ENCODE results near the gene BICDL2. TPM values are rescaled to one million over a fixed set of nuclear protein-coding genes. Genes with fewer than 3 reads are reported as not detected.
"Not testable (repeated sequence)": the region's sequence is repeated elsewhere in the genome, so short reads cannot be mapped to it uniquely, and the experiment has no call there.

BICDL2 gene
- total and polyA plus RNA-seq, 7 experiments from 2014 or later, result 1.0 TPM; not detected in 6

- H3K9me3 ChIP-seq (ENCODE audit: control insufficient read depth in 2 of 3, low read length in 3 of 3); H3K27me3 Mint-ChIP-seq; H3K4me3 ChIP-seq (ENCODE audit: low read length); DNase-seq; H3K36me3 ChIP-seq (ENCODE audit: control insufficient read depth in 2 of 3, insufficient read depth in 3 of 3, low read length in 3 of 3); intact Hi-C loops (cut with micrococcal nuclease); H3K27me3 ChIP-seq (ENCODE audit: control insufficient read depth in 2 of 2, insufficient read depth in 2 of 2, low read length in 2 of 2); ATAC-seq; H3K27ac ChIP-seq (ENCODE audit: low read depth, low read length): not testable (repeated sequence)
- Mint-ChIP-seq H3K36me3 (peaks cover 6 to 57% (median 12%) of the 10 kb centered on the region in 5 donors), H3K9me3 (peaks cover 0 to 13% (median under 1%) of the 10 kb centered on the region in 11 donors), H3K4me1 (peaks cover 46 to 88% (median 67%) of the 10 kb centered on the region in 7 donors), H3K27ac (peak overlapping the region in 1 of 9 donors; percentile 9), H3K4me3 (peak overlapping the region in 1 of 10 donors; percentile 31)
- POLR2A ChIA-PET, result interaction anchor here (1.1 to 1.5 kb wide), 3 partner anchors 12 to 41 kb away, joined by 3 read pairs; no protein-coding TSS in a partner anchor
- CTCF ChIA-PET, result interaction anchor here (1.1 kb wide), 1 partner anchor 43 kb away, joined by 3 read pairs; no protein-coding TSS in a partner anchor
- H3K4me1 ChIP-seq (ENCODE audit: control insufficient read depth in 2 of 2, insufficient read depth in 2 of 2, low read length in 2 of 2), result peaks cover 22 to 43% of the 10 kb centered on the region in 2 donors
These were observed 45.2 kb upstream of the BICDL2 start for GRCh38 chr16:3081957-3082356.

- Histone ChIP-seq H3K27ac (ENCODE audit: low read depth, low read length) (no peak overlapping the region), H3K36me3 (ENCODE audit: control insufficient read depth in 2 of 3, insufficient read depth in 3 of 3, low read length in 3 of 3) (no peaks in the 10 kb centered on the region), H3K4me3 (ENCODE audit: low read length) (no peak overlapping the region), H3K9me3 (ENCODE audit: control insufficient read depth in 2 of 3, low read length in 3 of 3) (no peaks in the 10 kb centered on the region), H3K27me3 (ENCODE audit: control insufficient read depth in 2 of 2, insufficient read depth in 2 of 2, low read length in 2 of 2) (no peaks in the 10 kb centered on the region), H3K4me1 (ENCODE audit: control insufficient read depth in 2 of 2, insufficient read depth in 2 of 2, low read length in 2 of 2) (peaks cover 40 to 56% of the 10 kb centered on the region in 2 donors)
- CTCF ChIA-PET, result interaction anchor here (0.9 to 1.5 kb wide), 5 partner anchors 15 to 50 kb away, joined by 4 to 8 read pairs (median 4); no protein-coding TSS in a partner anchor
- Mint-ChIP-seq H3K27ac (peak overlapping the region in 7 of 9 donors; percentile 8 to 86 (median 38)), H3K27me3 (no peaks in the 10 kb centered on the region), H3K9me3 (peaks cover 0 to 13% (median 4%) of the 10 kb centered on the region in 11 donors), H3K36me3 (peaks cover 6 to 58% (median 12%) of the 10 kb centered on the region in 5 donors), H3K4me3 (peak overlapping the region in 2 of 10 donors; percentile 3 to 48), H3K4me1 (peaks cover 44 to 91% (median 72%) of the 10 kb centered on the region in 7 donors)
- POLR2A ChIA-PET, result interaction anchor here (0.8 to 1.7 kb wide), 4 partner anchors 12 to 18 kb away, joined by 3 to 10 read pairs (median 8); partner anchors contain the start of genes IL32 and ZSCAN10
- DNase-seq (no peak), ATAC-seq (no peak)
- intact Hi-C loops (cut with micrococcal nuclease), result no loop called here
These were observed 43.3 kb upstream of the BICDL2 start for GRCh38 chr16:3080024-3080423.

GRCh38 chr16:3076577-3076976 is 39.8 kb upstream of the BICDL2 start:
- no peaks in the 10 kb centered on the region for H3K36me3 ChIP-seq (ENCODE audit: control insufficient read depth in 2 of 3, insufficient read depth in 3 of 3, low read length in 3 of 3)
- CTCF ChIA-PET, result interaction anchor here (0.8 to 5.5 kb wide), 9 partner anchors 12 to 59 kb away, joined by 3 to 45 read pairs (median 10); partner anchors contain the start of genes IL32 and ZNF213
- intact Hi-C loops (cut with micrococcal nuclease), result loop anchor here in 1 of 2 donors (10.0 kb wide), 1 partner anchor 428 kb away; the partner anchor contains the start of gene CLUAP1
- ATAC-seq, result no peak
- H3K36me3 Mint-ChIP-seq, result peaks cover 6 to 60% (median 12%) of the 10 kb centered on the region in 5 donors
- peaks cover 66 to 74% of the 10 kb centered on the region in 2 donors for H3K4me1 ChIP-seq (ENCODE audit: control insufficient read depth in 2 of 2, insufficient read depth in 2 of 2, low read length in 2 of 2)
- peaks cover 0 to 13% (median 4%) of the 10 kb centered on the region in 11 donors for H3K9me3 Mint-ChIP-seq
- H3K9me3 ChIP-seq (ENCODE audit: control insufficient read depth in 2 of 3, low read length in 3 of 3), result no peaks in the 10 kb centered on the region
- H3K4me3 Mint-ChIP-seq, result peak overlapping the region; percentile 53 to 89 (median 81)
- H3K27me3 Mint-ChIP-seq, result no peaks in the 10 kb centered on the region
- H3K27ac ChIP-seq (ENCODE audit: low read depth, low read length), result peak overlapping the region; percentile 78
- H3K4me1 Mint-ChIP-seq, result peaks cover 59 to 91% (median 77%) of the 10 kb centered on the region in 7 donors
- no peaks in the 10 kb centered on the region for H3K27me3 ChIP-seq (ENCODE audit: control insufficient read depth in 2 of 2, insufficient read depth in 2 of 2, low read length in 2 of 2)
- POLR2A ChIA-PET, result interaction anchor here (0.7 to 5.6 kb wide), 13 partner anchors 9 to 381 kb away, joined by 3 to 113 read pairs (median 5); partner anchors contain the start of genes IL32 and ZSCAN10
- peak overlapping the region; percentile 25 for H3K4me3 ChIP-seq (ENCODE audit: low read length)
- DNase-seq, result no peak
- H3K27ac Mint-ChIP-seq, result peak overlapping the region; percentile 83 to 99 (median 99)

GRCh38 chr16:3075946-3076345 is 39.2 kb upstream of the BICDL2 start:
- Mint-ChIP-seq H3K27ac (peak overlapping the region; percentile 59 to 99 (median 99)), H3K4me1 (peaks cover 64 to 93% (median 78%) of the 10 kb centered on the region in 7 donors), H3K9me3 (peaks cover 0 to 13% (median 4%) of the 10 kb centered on the region in 11 donors), H3K36me3 (peaks cover 6 to 61% (median 12%) of the 10 kb centered on the region in 5 donors), H3K4me3 (peak overlapping the region; percentile 20 to 89 (median 81))
- CTCF ChIA-PET, result interaction anchor here (0.8 to 5.5 kb wide), 9 partner anchors 11 to 59 kb away, joined by 3 to 45 read pairs (median 10); partner anchors contain the start of genes IL32 and ZNF213
- Histone ChIP-seq H3K4me3 (ENCODE audit: low read length) (peak overlapping the region; percentile 25), H3K27ac (ENCODE audit: low read depth, low read length) (peak overlapping the region; percentile 78), H3K4me1 (ENCODE audit: control insufficient read depth in 2 of 2, insufficient read depth in 2 of 2, low read length in 2 of 2) (peaks cover 73 to 77% of the 10 kb centered on the region in 2 donors)
- not testable (repeated sequence) for DNase-seq; H3K9me3 ChIP-seq (ENCODE audit: control insufficient read depth in 2 of 3, low read length in 3 of 3); H3K27me3 ChIP-seq (ENCODE audit: control insufficient read depth in 2 of 2, insufficient read depth in 2 of 2, low read length in 2 of 2); ATAC-seq; H3K36me3 ChIP-seq (ENCODE audit: control insufficient read depth in 2 of 3, insufficient read depth in 3 of 3, low read length in 3 of 3); H3K27me3 Mint-ChIP-seq
- intact Hi-C loops (cut with micrococcal nuclease), result loop anchor here (1.0 to 10.0 kb wide), 8 partner anchors 11 to 429 kb away; partner anchors contain the start of genes IL32 (in 2 of the 2) and CLUAP1 (in 1 of the 2)
- POLR2A ChIA-PET, result interaction anchor here (0.7 to 5.6 kb wide), 18 partner anchors 11 to 381 kb away, joined by 3 to 113 read pairs (median 8); partner anchors contain the start of genes IL32, ZNF213 and ZSCAN10

DNA sequence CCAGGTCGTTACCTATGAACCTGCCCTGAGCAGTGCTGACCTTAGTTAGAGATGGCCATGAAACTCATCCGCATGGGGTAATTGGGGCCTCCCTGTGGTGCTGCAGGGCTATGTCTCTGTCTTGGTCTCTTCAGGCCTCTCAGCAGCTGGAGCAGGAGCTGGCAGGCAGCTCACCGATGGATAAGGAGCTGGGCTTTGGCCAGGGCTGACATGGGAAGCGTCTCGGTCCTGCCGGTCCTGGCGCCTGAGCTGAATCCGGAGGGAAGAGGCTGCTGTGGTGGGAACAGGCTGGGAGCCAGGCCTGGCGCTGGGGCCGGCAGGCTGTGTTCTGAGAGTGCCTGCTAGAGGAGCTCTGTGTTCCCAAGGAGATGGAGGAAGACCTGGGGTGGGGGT is 38.8 kb upstream of the BICDL2 start:
- Histone ChIP-seq H3K9me3 (ENCODE audit: control insufficient read depth in 2 of 3, low read length in 3 of 3) (no peaks in the 10 kb centered on the region), H3K4me1 (ENCODE audit: control insufficient read depth in 2 of 2, insufficient read depth in 2 of 2, low read length in 2 of 2) (peaks cover 73 to 79% of the 10 kb centered on the region in 2 donors), H3K27me3 (ENCODE audit: control insufficient read depth in 2 of 2, insufficient read depth in 2 of 2, low read length in 2 of 2) (no peaks in the 10 kb centered on the region), H3K4me3 (ENCODE audit: low read length) (peak overlapping the region; percentile 37), H3K27ac (ENCODE audit: low read depth, low read length) (peak overlapping the region; percentile 78), H3K36me3 (ENCODE audit: control insufficient read depth in 2 of 3, insufficient read depth in 3 of 3, low read length in 3 of 3) (no peaks in the 10 kb centered on the region)
- peak; percentile 23 for ATAC-seq
- Mint-ChIP-seq H3K4me1 (peaks cover 64 to 93% (median 74%) of the 10 kb centered on the region in 7 donors), H3K9me3 (peaks cover 0 to 13% (median 4%) of the 10 kb centered on the region in 11 donors), H3K36me3 (peaks cover 4 to 57% (median 12%) of the 10 kb centered on the region in 5 donors), H3K27ac (peak overlapping the region; percentile 92 to 99 (median 99)), H3K4me3 (peak overlapping the region; percentile 69 to 89 (median 83)), H3K27me3 (no peaks in the 10 kb centered on the region)
- CTCF ChIA-PET, result interaction anchor here (0.8 to 5.5 kb wide), 13 partner anchors 8 to 60 kb away, joined by 3 to 45 read pairs (median 9); partner anchors contain the start of genes IL32 and ZNF213
- intact Hi-C loops (cut with micrococcal nuclease), result loop anchor here (1.0 to 10.0 kb wide), 8 partner anchors 10 to 429 kb away; partner anchors contain the start of genes IL32 (in 2 of the 2) and CLUAP1 (in 1 of the 2)
- POLR2A ChIA-PET, result interaction anchor here (0.6 to 5.6 kb wide), 21 partner anchors 11 to 207 kb away, joined by 3 to 113 read pairs (median 7); partner anchors contain the start of genes IL32, ZNF213, ZNF263 and ZSCAN10
- no peak for DNase-seq
